ENCODE data around the gene ATG5.

Gene ATG5

GRCh38 chr6:106370639-106371038 lies 45.1 kb upstream of the ATG5 start:
- no peak overlapping the region for H3K4me3 ChIP-seq (ENCODE audit: low read length, poor library complexity, severe bottlenecking)
- H3K9me2 ChIP-seq (replicated peaks; ENCODE audit: low read depth, low read length) = no peaks in the 10 kb centered on the region
- no peak overlapping the region for H3K4me2 ChIP-seq (ENCODE audit: low read depth, low read length, poor library complexity, severe bottlenecking)
- TF ChIP-seq EZH2phosphoT487 (IDR thresholded peaks at IDR 0.05; ENCODE audit: borderline replicate concordance) = no peak
- TF ChIP-seq, protein P1, sequence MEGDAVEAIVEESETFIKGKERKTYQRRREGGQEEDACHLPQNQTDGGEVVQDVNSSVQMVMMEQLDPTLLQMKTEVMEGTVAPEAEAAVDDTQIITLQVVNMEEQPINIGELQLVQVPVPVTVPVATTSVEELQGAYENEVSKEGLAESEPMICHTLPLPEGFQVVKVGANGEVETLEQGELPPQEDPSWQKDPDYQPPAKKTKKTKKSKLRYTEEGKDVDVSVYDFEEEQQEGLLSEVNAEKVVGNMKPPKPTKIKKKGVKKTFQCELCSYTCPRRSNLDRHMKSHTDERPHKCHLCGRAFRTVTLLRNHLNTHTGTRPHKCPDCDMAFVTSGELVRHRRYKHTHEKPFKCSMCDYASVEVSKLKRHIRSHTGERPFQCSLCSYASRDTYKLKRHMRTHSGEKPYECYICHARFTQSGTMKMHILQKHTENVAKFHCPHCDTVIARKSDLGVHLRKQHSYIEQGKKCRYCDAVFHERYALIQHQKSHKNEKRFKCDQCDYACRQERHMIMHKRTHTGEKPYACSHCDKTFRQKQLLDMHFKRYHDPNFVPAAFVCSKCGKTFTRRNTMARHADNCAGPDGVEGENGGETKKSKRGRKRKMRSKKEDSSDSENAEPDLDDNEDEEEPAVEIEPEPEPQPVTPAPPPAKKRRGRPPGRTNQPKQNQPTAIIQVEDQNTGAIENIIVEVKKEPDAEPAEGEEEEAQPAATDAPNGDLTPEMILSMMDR (conservative IDR thresholded peaks at IDR 0.05; ENCODE audit: low read length) = no peak
- H3K79me2 ChIP-seq (ENCODE audit: insufficient read depth, low read length) = no peaks in the 10 kb centered on the region
- no peaks in the 10 kb centered on the region for H3K9me3 ChIP-seq (ENCODE audit: insufficient read depth, low read depth, low read length)
- H4K20me1 ChIP-seq (ENCODE audit: insufficient read depth, low read length, poor library complexity, severe bottlenecking) = no peaks in the 10 kb centered on the region
- no peak overlapping the region for H2AFZ ChIP-seq (ENCODE audit: low read length)
- no peaks in the 10 kb centered on the region for H3F3A ChIP-seq (ENCODE audit: low read depth)
- no peaks in the 10 kb centered on the region for H3K27me3 ChIP-seq (ENCODE audit: insufficient read depth, low read length, poor library complexity, severe bottlenecking)
- no peaks in the 10 kb centered on the region for H3K4me1 ChIP-seq (ENCODE audit: insufficient read depth, low read length, poor library complexity, severe bottlenecking)
- H3K9ac ChIP-seq (ENCODE audit: low read depth, low read length, poor library complexity, severe bottlenecking) = no peak overlapping the region
- no peaks in the 10 kb centered on the region for H3K36me3 ChIP-seq (ENCODE audit: insufficient read depth, low read length)

- Histone ChIP-seq H4K20me1 (ENCODE audit: insufficient read depth, low read length, poor library complexity, severe bottlenecking) (no peaks in the 10 kb centered on the region), H3K9me2 (replicated peaks; ENCODE audit: low read depth, low read length) (no peaks in the 10 kb centered on the region), H2AFZ (ENCODE audit: low read length) (no peak overlapping the region), H3K27me3 (ENCODE audit: insufficient read depth, low read length, poor library complexity, severe bottlenecking) (no peaks in the 10 kb centered on the region), H3K79me2 (ENCODE audit: insufficient read depth, low read length) (no peaks in the 10 kb centered on the region), H3K4me2 (ENCODE audit: low read depth, low read length, poor library complexity, severe bottlenecking) (no peak overlapping the region), H3K9ac (ENCODE audit: low read depth, low read length, poor library complexity, severe bottlenecking) (no peak overlapping the region), H3K9me3 (ENCODE audit: insufficient read depth, low read depth, low read length) (no peaks in the 10 kb centered on the region), H3F3A (ENCODE audit: low read depth) (no peaks in the 10 kb centered on the region), H3K4me1 (ENCODE audit: insufficient read depth, low read length, poor library complexity, severe bottlenecking) (no peaks in the 10 kb centered on the region), H3K36me3 (ENCODE audit: insufficient read depth, low read length) (no peaks in the 10 kb centered on the region), H3K4me3 (ENCODE audit: low read length, poor library complexity, severe bottlenecking) (no peak overlapping the region)
- TF ChIP-seq EZH2phosphoT487 (IDR thresholded peaks at IDR 0.05; ENCODE audit: borderline replicate concordance) = no peak
- TF ChIP-seq, protein P1 (conservative IDR thresholded peaks at IDR 0.05; ENCODE audit: low read length) = no peak
Observed at GRCh38 chr6:106369739-106370138, 44.2 kb upstream of the ATG5 start.

- Histone ChIP-seq H3K36me3 (ENCODE audit: insufficient read depth, low read length) (no peaks in the 10 kb centered on the region), H3F3A (ENCODE audit: low read depth) (no peaks in the 10 kb centered on the region), H3K4me3 (ENCODE audit: low read length, poor library complexity, severe bottlenecking) (no peak overlapping the region), H2AFZ (ENCODE audit: low read length) (no peak overlapping the region), H3K27me3 (ENCODE audit: insufficient read depth, low read length, poor library complexity, severe bottlenecking) (no peaks in the 10 kb centered on the region), H4K20me1 (ENCODE audit: insufficient read depth, low read length, poor library complexity, severe bottlenecking) (no peaks in the 10 kb centered on the region), H3K9ac (ENCODE audit: low read depth, low read length, poor library complexity, severe bottlenecking) (no peak overlapping the region), H3K79me2 (ENCODE audit: insufficient read depth, low read length) (no peaks in the 10 kb centered on the region), H3K4me1 (ENCODE audit: insufficient read depth, low read length, poor library complexity, severe bottlenecking) (no peaks in the 10 kb centered on the region), H3K4me2 (ENCODE audit: low read depth, low read length, poor library complexity, severe bottlenecking) (no peak overlapping the region), H3K9me2 (replicated peaks; ENCODE audit: low read depth, low read length) (no peaks in the 10 kb centered on the region), H3K9me3 (ENCODE audit: insufficient read depth, low read depth, low read length) (no peaks in the 10 kb centered on the region)
- no peak for TF ChIP-seq EZH2phosphoT487 (IDR thresholded peaks at IDR 0.05; ENCODE audit: borderline replicate concordance)
- TF ChIP-seq, protein P1 (conservative IDR thresholded peaks at IDR 0.05; ENCODE audit: low read length) = no peak
Observed at GRCh38 chr6:106363401-106364138, 38.0 kb upstream of the ATG5 start.

Measured in Loucy (cell line).